ENCODE results near the gene ASPM.

Gene ASPM

GRCh38 chr1:197127246-197127912, 19.1 kb downstream of the ASPM start:
- H3K4me1 Mint-ChIP-seq: no peaks in the 10 kb centered on the region
- no peak overlapping the region for H3K4me3 Mint-ChIP-seq
- H3K27me3 Mint-ChIP-seq (ENCODE audit: low read depth): no peaks in the 10 kb centered on the region
- peak overlapping the region in 1 of 3 experiments; percentile 22 for H3K27ac Mint-ChIP-seq
- no peaks in the 10 kb centered on the region for H3K9me3 Mint-ChIP-seq
- H3K36me3 Mint-ChIP-seq (ENCODE audit: low read depth): peaks cover 27% of the 10 kb centered on the region
- no peak for TF ChIP-seq CTCF (IDR thresholded peaks at IDR 0.05; ENCODE audit: unreplicated experiment in 3 of 3)

- no peaks in the 10 kb centered on the region for H3K4me1 Mint-ChIP-seq
- H3K27ac Mint-ChIP-seq: peak overlapping the region in 2 of 3 experiments; percentile 22 to 29
- no peak overlapping the region for H3K4me3 Mint-ChIP-seq
- TF ChIP-seq CTCF (IDR thresholded peaks at IDR 0.05; ENCODE audit: unreplicated experiment in 3 of 3): no peak
- H3K36me3 Mint-ChIP-seq (ENCODE audit: low read depth): peaks cover 31% of the 10 kb centered on the region
- H3K27me3 Mint-ChIP-seq (ENCODE audit: low read depth): no peaks in the 10 kb centered on the region
- H3K9me3 Mint-ChIP-seq: no peaks in the 10 kb centered on the region
Observed at GRCh38 chr1:197126691-197127090, 19.8 kb downstream of the ASPM start.

- Mint-ChIP-seq H3K36me3 (ENCODE audit: low read depth) (peaks cover 23% of the 10 kb centered on the region), H3K4me3 (no peak overlapping the region), H3K27ac (no peak overlapping the region), H3K27me3 (ENCODE audit: low read depth) (no peaks in the 10 kb centered on the region), H3K9me3 (no peaks in the 10 kb centered on the region), H3K4me1 (no peaks in the 10 kb centered on the region)
- TF ChIP-seq CTCF (IDR thresholded peaks at IDR 0.05; ENCODE audit: unreplicated experiment in 3 of 3): no peak
Observed at GRCh38 chr1:197124376-197124775, 22.1 kb downstream of the ASPM start.

- H3K4me3 Mint-ChIP-seq: no peak overlapping the region
- TF ChIP-seq CTCF (IDR thresholded peaks at IDR 0.05; ENCODE audit: unreplicated experiment in 3 of 3): no peak
- H3K27me3 Mint-ChIP-seq (ENCODE audit: low read depth): no peaks in the 10 kb centered on the region
Observed at GRCh38 chr1:197116156-197116555, 30.3 kb downstream of the ASPM start.

GRCh38 chr1:197106869-197107268, 39.6 kb downstream of the ASPM start:
- H3K27me3 Mint-ChIP-seq (ENCODE audit: low read depth): no peaks in the 10 kb centered on the region
- no peak overlapping the region for H3K27ac Mint-ChIP-seq
- TF ChIP-seq CTCF (IDR thresholded peaks at IDR 0.05; ENCODE audit: unreplicated experiment in 3 of 3): no peak
- H3K36me3 Mint-ChIP-seq (ENCODE audit: low read depth): peaks cover 76% of the 10 kb centered on the region
- peaks cover 4% of the 10 kb centered on the region for H3K9me3 Mint-ChIP-seq
- no peaks in the 10 kb centered on the region for H3K4me1 Mint-ChIP-seq
- H3K4me3 Mint-ChIP-seq: no peak overlapping the region

More at GRCh38 chr1:197116156-197116555, 30.3 kb downstream of the ASPM start:
- no peaks in the 10 kb centered on the region for H3K4me1 Mint-ChIP-seq
- H3K9me3 Mint-ChIP-seq: peaks cover 3% of the 10 kb centered on the region
- peaks cover 59% of the 10 kb centered on the region for H3K36me3 Mint-ChIP-seq (ENCODE audit: low read depth)
- H3K27ac Mint-ChIP-seq: no peak overlapping the region

GRCh38 chr1:197103300-197103699, 43.2 kb downstream of the ASPM start:
- no peaks in the 10 kb centered on the region for H3K27me3 Mint-ChIP-seq (ENCODE audit: low read depth)

More at GRCh38 chr1:197103300-197103699, 43.2 kb downstream of the ASPM start:
- peaks cover 4% of the 10 kb centered on the region for H3K9me3 Mint-ChIP-seq
- peaks cover 56% of the 10 kb centered on the region for H3K36me3 Mint-ChIP-seq (ENCODE audit: low read depth)
- TF ChIP-seq CTCF (IDR thresholded peaks at IDR 0.05; ENCODE audit: unreplicated experiment in 3 of 3): no peak
- no peak overlapping the region for H3K27ac Mint-ChIP-seq
- H3K4me1 Mint-ChIP-seq: no peaks in the 10 kb centered on the region
- H3K4me3 Mint-ChIP-seq: no peak overlapping the region
